Superior temporal gyrus (tissue), 1 donor: ENCODE data around the gene FBXW10B.
"Not testable (repeated sequence)": the region's sequence is repeated elsewhere in the genome, so short reads cannot be mapped to it uniquely, and the experiment has no call there.

Experiments
- DNase-seq: peaks from one replicate; pipeline ENCODE4 v3.0.0-alpha.2; 2016; ENCODE audit errors: extremely low spot score

Gene FBXW10B

GRCh38 chr17:15619331-15620058 is at the start of gene FBXW10B:
TSS of gene FBXW10B (minus strand) at chr17:15619704. CDS start at chr17:15619512, 192 bp downstream.
- peak; percentile 39 for DNase-seq

GRCh38 chr17:15663691-15664090 is 44.2 kb upstream of the FBXW10B start:
- DNase-seq: no peak

DNA sequence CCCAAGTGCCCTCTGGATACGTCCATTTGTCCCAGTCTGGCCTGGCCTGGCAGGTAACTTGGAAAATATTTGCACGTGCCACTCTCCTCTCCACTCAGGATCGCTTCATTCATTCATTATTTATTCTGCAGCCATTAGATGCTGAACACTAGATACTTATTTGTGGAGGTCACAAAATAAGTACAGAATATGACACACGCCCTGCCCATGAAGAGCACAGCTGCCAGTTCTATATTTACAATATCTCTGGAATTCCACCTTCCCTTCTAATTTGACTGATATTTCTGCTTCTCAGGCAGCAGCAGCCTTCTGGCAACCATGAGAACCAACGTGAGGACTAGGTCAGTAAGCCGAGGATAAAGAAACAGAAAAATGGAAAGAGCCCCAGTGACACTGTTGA is 43.7 kb upstream of the FBXW10B start:
- no peak for DNase-seq

- DNase-seq: no peak
Observed at GRCh38 chr17:15662681-15663080, 43.2 kb upstream of the FBXW10B start.

GRCh38 chr17:15660077-15660476 is 40.6 kb upstream of the FBXW10B start:
- no peak for DNase-seq

GRCh38 chr17:15659663-15660062 is 40.2 kb upstream of the FBXW10B start:
- no peak for DNase-seq

DNA sequence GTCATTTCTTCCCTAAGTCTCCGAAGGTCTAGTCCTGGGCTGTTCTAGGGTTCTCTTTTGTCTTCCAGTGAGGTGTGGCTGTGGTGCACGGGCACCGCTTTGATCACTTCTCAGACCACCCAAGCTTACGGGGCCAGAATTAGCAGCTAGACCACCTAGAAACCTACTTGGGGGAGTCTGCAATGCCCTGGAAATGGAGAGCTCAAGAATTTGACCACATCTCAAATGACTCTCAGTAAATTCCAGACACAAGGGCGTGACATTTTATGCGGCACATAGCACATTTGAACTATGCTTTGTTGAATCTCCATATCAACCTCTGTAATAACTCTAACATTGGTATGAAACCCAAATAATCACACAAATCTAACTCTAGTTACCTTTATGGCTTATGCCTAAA is 39.7 kb upstream of the FBXW10B start:
- no peak for DNase-seq

DNA sequence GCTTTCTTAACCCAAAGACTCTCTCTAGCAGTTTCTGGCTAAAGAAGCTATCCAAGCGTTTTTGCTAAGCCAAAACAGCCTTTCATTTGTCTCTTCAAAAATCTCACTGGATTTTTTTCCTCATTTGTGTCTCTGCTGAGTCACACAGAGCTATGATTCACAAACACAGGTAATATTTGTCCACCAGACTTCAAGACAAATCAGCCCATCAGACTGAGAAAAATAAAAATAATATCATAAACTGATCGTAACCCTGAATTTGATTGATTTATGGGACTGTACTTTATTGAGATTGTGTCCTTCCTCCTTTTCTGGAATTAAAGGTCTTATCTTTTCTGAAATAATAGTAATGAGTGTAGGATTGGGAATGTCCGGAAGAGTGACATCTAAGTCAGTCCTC is 38.8 kb upstream of the FBXW10B start:
- no peak for DNase-seq

GRCh38 chr17:15657868-15658267 is 38.4 kb upstream of the FBXW10B start:
- no peak for DNase-seq

DNA sequence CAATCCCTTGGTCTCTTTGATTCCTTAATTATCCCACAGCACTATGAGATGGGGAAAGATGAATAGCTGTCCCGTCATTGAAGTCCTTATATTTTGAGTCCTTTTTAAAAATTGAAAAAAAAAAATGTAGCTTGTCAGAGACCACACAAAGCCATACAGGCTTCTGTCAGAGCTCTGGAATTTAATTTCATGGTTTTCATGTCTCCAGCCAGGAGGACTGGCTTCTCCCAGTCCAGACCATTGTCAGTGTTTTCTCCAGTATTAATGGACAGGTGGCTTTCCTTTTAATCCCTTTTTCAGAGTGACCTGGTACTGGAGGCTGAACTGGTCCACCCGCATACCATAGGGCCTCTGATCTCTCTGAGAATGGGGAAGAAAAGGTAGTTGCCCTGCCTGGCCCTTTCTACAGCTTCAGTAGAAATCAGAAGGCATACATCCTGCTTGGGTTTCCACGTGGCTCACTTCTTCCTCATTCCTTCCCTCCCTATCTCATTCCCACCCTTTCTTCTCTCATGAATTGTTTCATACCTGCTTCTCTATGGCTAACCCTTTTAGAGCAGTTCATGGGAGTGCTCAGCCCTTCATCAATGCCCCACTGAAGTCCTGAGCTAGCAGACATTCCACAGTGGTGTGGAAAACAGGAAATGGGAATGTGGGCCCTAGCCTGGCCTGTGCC is 35.5 kb upstream of the FBXW10B start:
- DNase-seq: no peak

GRCh38 chr17:15654401-15654800 is 34.9 kb upstream of the FBXW10B start:
- not testable (repeated sequence) for DNase-seq

DNA sequence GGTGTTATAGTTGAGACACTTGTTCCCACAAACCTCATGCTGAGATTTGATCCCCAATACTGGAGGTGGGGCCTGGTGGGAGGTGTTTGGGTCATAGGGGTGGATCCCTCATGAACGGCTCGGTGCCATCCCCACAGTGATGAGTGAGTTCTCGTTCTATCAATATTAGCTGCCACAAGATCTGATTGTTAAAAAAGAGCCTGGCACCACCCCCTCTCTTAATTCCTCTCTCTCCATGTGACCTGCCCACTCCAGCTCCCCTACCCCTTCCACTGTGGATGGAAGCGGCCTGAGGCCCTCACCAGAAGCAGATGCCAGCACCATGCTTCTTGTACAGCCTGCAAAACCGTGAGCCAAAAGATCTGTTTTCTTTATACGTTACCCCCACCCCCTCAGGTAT is 33.5 kb upstream of the FBXW10B start:
- DNase-seq: no peak

GRCh38 chr17:15651583-15652110 is 32.1 kb upstream of the FBXW10B start:
- peak; percentile 77 for DNase-seq

DNA sequence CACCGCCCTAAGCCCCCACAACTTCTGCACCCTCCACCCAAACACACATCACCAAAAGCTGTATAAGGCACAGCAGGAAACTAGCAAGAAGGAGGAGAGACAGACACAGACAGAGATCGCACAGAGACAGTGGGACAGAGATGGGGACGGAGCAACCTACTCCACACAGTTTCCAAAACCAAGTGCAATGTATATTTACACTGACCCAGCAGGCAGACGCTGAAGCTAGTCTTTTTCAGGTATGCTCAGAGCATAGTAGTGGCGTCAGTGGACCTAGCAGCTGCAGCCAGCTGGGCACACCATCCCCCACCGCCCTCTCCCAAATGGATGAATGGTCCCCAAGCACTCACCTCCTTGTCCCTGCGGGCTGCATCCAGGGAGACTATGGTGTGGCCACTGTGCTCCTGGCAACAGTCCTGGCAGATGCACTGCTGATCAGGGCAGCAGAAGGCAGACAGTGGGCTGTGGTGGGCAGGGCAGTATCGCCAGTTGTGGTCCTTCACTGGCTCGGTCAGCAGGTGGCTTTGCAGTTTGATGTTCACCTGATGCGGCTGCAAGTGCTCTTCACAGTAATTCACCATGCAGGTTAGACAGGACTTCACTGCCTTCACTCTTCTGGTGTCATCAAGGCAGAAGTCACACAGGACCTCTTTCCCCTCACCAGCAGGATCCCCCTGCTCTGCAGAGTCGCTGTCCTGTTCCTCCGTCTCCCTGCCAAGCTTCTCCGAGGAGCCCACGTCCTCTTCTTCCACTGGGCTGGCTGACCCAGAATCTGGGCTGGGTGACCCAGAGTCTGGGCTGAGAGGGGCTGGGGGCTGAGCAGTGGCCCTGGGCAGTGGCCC is 31.5 kb upstream of the FBXW10B start:
- DNase-seq: no peak

GRCh38 chr17:15649861-15650421 is 30.4 kb upstream of the FBXW10B start:
- DNase-seq: no peak

DNA sequence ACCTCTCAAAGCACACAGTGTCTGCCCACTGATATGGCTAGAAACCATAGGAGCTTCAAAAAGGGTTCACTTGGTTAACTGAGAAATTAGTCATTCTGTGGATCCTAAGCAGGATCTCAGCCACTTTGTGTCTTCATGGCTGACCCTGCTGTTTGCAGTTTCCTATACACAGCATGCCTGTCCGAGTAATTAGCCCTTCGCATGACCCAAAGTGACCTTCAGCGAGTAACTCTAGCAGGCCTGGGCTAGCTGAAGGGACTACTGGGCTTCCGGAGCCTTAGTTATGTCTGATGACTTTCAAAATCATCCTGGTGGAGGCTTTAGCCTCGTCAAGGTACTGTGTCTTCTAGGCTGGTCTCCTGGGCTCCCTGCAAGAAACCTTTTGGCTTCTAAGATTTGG is 28.9 kb upstream of the FBXW10B start:
- no peak for DNase-seq

DNA sequence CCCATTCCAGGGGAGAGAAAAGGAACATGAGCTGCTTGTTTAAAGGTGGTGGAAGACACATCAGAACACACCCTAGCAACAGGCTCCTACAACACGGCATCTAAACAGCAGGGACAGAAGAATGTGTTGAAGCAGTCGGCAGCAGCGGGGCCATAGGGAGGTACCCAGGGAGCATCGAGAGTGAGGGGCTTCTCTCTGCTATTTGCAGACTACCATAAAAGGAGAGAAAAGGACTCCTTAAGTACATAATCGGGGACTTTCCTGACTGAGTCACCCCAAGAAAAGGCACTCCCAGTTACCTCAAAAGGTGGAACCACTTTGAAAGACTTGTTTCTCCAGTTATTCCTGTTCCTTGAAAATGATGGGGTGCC is 26.4 kb upstream of the FBXW10B start:
- not testable (repeated sequence) for DNase-seq

GRCh38 chr17:15645099-15645941 is 25.8 kb upstream of the FBXW10B start:
- not testable (repeated sequence) for DNase-seq

GRCh38 chr17:15642505-15643251 is 23.2 kb upstream of the FBXW10B start:
- not testable (repeated sequence) for DNase-seq

- DNase-seq: not testable (repeated sequence)
Observed at GRCh38 chr17:15642014-15642413, 22.5 kb upstream of the FBXW10B start.
